ENCODE measurements around the gene FKBP8. TPM values are rescaled to one million over a fixed set of nuclear protein-coding genes. Genes with fewer than 3 reads are reported as not detected.

Gene FKBP8
- total RNA-seq, 1 experiment from 2014 or later = 261 TPM

DNA sequence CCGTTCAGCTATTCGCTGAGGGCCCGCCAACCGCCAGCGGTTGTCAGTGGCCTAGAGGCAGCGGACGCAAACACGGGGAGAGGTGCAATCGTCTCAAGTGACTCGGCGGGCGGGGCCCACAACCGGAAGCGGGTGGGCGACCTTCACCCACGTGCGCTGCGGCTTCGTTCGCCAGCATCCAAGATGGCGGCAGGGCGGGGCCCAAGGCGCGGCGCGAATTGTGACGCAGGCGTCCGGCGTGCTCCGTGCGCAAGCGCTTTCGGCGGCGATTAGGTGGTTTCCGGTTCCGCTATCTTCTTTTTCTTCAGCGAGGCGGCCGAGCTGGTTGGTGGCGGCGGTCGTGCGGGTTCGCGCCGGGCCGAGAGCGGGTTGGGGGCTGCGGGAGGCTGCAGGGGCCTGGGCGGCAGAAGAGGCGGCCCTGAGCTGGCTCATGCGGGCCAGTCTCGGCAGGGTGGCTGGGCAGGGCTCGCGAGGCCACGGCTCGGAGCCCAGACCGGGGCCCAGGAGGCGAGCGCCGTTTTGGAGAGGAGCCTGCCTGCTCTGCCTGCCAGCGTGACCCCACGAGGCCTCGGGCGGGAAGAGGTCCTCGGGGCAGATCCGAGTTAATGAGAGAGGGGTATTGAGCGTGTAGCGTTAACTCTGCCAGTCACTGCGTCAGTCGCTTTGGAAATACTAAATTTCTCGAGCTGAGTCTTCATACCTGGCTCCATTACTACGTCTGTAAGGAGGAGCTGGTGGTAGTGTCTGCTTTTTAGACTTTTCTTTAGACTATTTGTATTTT lies 28.4 kb upstream of the FKBP8 start, which contains the start of gene UBA52 (continued):
- TF ChIP-seq EZH2phosphoT487 (IDR thresholded peaks at IDR 0.05; ENCODE audit: borderline replicate concordance) = no peak
- peak; percentile 99 for TF ChIP-seq YY1 (IDR thresholded peaks at IDR 0.05; ENCODE audit: extremely low read depth, insufficient replicate concordance, low read depth, low read length)
- peak; percentile 97 for TF ChIP-seq SIN3A (IDR thresholded peaks at IDR 0.05; ENCODE audit: low read depth)
- TF ChIP-seq ATF3 (IDR thresholded peaks at IDR 0.05) = no peak; the same call in 1 of the 2 replicates
- TF ChIP-seq JUND (IDR thresholded peaks at IDR 0.05) = no peak; the same call in 1 of the 2 replicates

DNA sequence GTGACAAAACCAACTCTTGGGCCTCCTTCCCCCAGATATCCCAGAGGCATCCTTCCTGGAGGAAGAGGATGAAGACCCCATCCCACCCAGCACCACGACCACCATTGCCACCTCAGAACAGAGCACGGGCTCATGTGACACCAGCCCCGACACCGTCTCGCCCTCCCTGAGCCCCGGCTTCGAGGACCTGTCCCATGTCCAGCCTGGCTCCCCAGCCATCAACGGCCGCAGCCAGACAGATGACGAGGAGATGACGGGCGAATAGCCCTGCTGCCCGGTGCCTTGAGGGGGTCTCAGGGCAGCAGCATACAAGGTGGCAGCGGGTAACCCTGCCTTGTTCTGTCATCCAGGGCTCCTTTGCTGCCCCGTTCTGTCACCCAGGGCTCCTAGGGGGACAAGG lies 25.0 kb upstream of the FKBP8 start:
- no peak overlapping the region for H3K27ac ChIP-seq (ENCODE audit: low read depth, low read length)
- TF ChIP-seq ZNF274 (IDR thresholded peaks at IDR 0.05; ENCODE audit: low read depth, low read length) = no peak
- TF ChIP-seq SP1 (IDR thresholded peaks at IDR 0.05; ENCODE audit: low read depth) = no peak
- TF ChIP-seq MAX (IDR thresholded peaks at IDR 0.05) = no peak
- TF ChIP-seq CBX3 (IDR thresholded peaks at IDR 0.05; ENCODE audit: low read depth) = no peak
- TF ChIP-seq EZH2phosphoT487 (IDR thresholded peaks at IDR 0.05; ENCODE audit: borderline replicate concordance) = no peak
- TF ChIP-seq, protein P1, sequence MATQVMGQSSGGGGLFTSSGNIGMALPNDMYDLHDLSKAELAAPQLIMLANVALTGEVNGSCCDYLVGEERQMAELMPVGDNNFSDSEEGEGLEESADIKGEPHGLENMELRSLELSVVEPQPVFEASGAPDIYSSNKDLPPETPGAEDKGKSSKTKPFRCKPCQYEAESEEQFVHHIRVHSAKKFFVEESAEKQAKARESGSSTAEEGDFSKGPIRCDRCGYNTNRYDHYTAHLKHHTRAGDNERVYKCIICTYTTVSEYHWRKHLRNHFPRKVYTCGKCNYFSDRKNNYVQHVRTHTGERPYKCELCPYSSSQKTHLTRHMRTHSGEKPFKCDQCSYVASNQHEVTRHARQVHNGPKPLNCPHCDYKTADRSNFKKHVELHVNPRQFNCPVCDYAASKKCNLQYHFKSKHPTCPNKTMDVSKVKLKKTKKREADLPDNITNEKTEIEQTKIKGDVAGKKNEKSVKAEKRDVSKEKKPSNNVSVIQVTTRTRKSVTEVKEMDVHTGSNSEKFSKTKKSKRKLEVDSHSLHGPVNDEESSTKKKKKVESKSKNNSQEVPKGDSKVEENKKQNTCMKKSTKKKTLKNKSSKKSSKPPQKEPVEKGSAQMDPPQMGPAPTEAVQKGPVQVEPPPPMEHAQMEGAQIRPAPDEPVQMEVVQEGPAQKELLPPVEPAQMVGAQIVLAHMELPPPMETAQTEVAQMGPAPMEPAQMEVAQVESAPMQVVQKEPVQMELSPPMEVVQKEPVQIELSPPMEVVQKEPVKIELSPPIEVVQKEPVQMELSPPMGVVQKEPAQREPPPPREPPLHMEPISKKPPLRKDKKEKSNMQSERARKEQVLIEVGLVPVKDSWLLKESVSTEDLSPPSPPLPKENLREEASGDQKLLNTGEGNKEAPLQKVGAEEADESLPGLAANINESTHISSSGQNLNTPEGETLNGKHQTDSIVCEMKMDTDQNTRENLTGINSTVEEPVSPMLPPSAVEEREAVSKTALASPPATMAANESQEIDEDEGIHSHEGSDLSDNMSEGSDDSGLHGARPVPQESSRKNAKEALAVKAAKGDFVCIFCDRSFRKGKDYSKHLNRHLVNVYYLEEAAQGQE (IDR thresholded peaks at IDR 0.05; ENCODE audit: low read depth) = no peak
- no peak for TF ChIP-seq JUND (IDR thresholded peaks at IDR 0.05)
- TF ChIP-seq SRF (IDR thresholded peaks at IDR 0.05; ENCODE audit: low read depth) = no peak
- TF ChIP-seq ZBTB33 (IDR thresholded peaks at IDR 0.05; ENCODE audit: extremely low read depth, insufficient replicate concordance, low read length) = no peak
- ChIA-PET CTCF (no interaction called here), POLR2A (no interaction called here), RAD21 (ENCODE audit: low non-redundant PET in 1 of 2, low total read pairs in 2 of 2, uncharacterized antibody in 2 of 2, unreplicated experiment in 2 of 2) (no interaction called here)
- ATAC-seq = no peak
- H3K9ac ChIP-seq (ENCODE audit: low read length) = no peak overlapping the region
- peaks cover 17% of the 10 kb centered on the region for H3K79me2 ChIP-seq (ENCODE audit: insufficient read depth, low read length)
- H4K20me1 ChIP-seq (ENCODE audit: insufficient read depth) = peaks cover 6% of the 10 kb centered on the region; the same call in 1 of the 2 replicates
- intact Hi-C loops (cut with micrococcal nuclease) = no loop called here
- peaks cover 12 to 25% of the 10 kb centered on the region in 2 experiments for H3K4me1 ChIP-seq (ENCODE audit: control insufficient read depth in 1 of 2, insufficient read depth in 2 of 2, low read length in 2 of 2)
- no TSS peak for BruUV-seq (replicated peaks)
- H3K4me2 ChIP-seq (ENCODE audit: low read length) = no peak overlapping the region
- H3K9me2 ChIP-seq (ENCODE audit: insufficient read depth) = no peaks in the 10 kb centered on the region
- H3K36me3 ChIP-seq (ENCODE audit: control insufficient read depth in 1 of 2, insufficient read depth in 2 of 2, low read length in 2 of 2) = peaks cover 28 to 54% of the 10 kb centered on the region in 2 experiments
- no peaks in the 10 kb centered on the region for H3K9me3 ChIP-seq (ENCODE audit: control insufficient read depth in 1 of 2, insufficient read depth in 1 of 2, low read depth in 1 of 2, low read length in 2 of 2)
- no peak overlapping the region for H3K4me3 ChIP-seq (replicated peaks in 1 of 2; ENCODE audit: low read depth in 1 of 2, low read length in 2 of 2)
- no peaks in the 10 kb centered on the region for H3K27me3 ChIP-seq (ENCODE audit: insufficient read depth, low read length)
- H2AFZ ChIP-seq (ENCODE audit: low read depth, low read length, poor library complexity, severe bottlenecking) = no peak overlapping the region
- DNase-seq (ENCODE audit: low read depth, low spot score) = no peak
